ENCODE data around the gene SLC29A2. TPM values are rescaled to one million over a fixed set of nuclear protein-coding genes. Genes with fewer than 3 reads are reported as not detected.
"Not testable (repeated sequence)": the region's sequence is repeated elsewhere in the genome, so short reads cannot be mapped to it uniquely, and the experiment has no call there.

The SLC29A2 gene
- polyA plus RNA-seq, 3 donors = 18.0 to 24.8 (median 22.0) TPM

DNA sequence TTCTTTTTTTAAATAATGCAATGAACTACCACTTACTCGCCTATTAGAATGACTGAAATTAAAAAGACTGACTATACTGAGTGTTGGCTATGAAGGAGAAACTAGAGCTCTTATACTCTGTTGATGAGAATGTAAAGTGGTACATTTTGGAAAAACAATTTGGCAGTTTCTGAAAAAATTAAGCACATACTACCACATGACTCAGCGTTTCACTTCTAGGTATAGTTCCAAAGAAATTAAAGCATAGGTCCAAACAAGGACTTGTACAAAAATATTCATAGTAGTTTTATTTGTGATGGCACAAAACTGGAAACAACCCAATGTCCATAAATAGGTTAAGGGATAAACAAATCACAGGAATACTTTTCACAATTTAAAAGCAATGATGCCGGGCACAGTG, 22.4 kb upstream of the SLC29A2 start:
- no peak for DNase-seq (ENCODE audit: extremely low read depth in 1 of 11, low read depth in 9 of 11, low spot score in 4 of 11)

DNA sequence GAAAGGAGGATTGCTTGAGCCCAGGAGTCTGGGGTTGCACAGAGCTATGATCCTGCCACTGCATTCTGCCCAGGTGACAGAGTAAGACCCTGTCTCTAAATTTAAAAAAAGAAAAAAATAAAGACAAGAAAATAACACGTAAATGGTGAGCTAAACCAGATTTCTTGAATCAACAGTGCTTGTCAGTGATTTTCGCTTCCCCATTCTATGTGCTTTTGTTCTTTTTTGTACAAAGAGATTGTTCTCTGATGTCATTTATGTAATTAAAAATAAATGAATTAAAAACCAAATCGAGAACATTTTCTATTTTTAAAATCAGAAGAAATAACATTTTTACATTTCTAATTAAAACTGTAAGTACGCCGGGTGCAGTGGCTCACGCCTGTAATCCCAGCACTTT, 19.8 kb upstream of the SLC29A2 start:
- no peak for DNase-seq (ENCODE audit: extremely low read depth in 1 of 11, low read depth in 9 of 11, low spot score in 4 of 11)

DNA sequence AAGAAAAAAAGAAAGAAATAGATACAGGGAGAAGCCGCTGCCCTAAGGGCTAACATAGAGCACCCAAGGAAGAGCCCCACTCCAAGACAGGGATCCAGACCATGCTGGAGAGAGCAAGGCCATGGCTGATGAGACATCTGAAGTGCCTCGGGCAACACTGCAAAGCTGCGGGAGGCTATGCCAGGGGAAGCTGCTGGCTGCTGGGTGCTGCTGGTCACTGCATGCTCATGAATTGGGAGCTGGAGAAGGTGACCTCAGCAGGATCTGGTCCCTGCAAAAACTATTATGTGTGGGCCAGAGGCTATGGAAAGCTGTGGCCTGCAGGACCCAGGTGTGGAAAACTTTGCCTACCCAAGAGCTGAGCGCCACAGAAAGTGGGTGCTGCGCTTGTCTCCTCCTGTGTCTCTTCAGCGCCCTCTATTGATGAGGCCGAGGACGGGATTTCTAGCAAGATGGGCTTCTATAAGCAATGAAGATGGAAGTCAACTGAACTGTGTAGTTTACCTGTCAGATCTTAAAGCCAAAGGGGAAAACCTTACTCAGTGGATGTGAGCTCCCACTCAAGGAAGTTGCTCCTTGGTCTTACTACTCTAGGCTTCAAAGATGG, 17.3 kb upstream of the SLC29A2 start:
- DNase-seq (ENCODE audit: extremely low read depth in 1 of 11, low read depth in 9 of 11, low spot score in 4 of 11) = peak in 6 of 11 donors; percentile 24 to 55 (median 48)

DNA sequence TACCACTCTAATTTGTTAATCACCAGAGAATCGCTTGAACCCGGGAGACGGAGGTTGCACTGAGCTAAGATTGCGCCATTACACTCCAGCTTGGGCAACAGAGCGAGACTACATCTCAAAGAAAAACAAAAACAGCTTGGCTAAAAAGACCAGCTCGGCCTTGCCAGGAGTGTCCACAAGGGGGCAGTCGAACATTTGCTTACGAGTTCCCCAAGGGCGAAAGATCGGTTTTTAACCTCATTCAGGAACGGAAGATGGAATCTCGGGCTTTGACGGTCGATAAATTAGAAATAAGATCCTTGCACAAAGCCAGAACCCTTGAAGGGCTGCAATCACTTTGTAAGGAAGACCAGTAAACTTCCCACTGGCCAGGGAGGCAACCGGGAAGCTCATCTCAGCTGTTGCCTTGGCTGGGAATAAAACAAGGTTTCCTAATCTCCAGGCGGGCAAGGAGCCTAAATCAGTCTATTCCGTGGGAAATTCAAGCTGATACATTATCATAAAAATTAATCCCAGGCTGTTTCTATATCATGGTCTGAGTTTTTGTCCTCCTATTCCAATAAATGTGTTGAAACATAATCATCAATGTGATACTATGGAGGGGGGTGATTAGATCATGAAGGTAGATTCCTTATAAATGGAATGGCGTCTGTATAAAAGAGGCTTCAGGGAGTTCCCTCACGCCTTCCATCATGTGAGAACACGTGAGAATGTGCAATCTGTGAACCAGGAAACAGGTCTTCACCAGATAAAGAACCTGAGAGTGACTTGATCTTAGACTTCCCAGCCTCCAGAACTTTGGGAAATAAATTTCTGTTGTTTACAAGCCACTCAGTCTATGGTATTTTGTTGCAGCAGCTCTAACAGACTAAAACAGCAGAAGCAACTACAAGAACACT, 14.9 kb upstream of the SLC29A2 start:
- DNase-seq (ENCODE audit: extremely low read depth in 1 of 11, low read depth in 9 of 11, low spot score in 4 of 11) = peak; percentile 71 to 89 (median 84)

DNA sequence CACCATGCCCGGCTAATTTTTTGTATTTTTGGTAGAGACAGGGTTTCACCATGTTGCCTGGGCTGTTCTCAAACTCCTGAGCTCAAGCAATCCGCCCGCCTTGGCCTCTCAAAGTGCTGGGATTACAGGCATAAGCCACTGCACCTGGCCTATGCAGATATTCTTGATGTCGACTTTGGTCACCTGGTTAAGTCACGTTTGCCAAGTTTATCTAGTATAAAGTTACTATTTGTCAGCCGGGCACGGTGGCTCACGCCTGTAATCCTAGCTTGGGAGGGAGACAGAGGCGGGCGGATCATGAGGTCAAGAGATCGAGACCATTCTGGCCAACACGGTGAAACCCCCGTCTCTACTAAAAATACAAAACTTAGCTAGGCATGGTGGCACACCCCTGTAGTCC, 12.8 kb upstream of the SLC29A2 start:
- DNase-seq (ENCODE audit: extremely low read depth in 1 of 11, low read depth in 9 of 11, low spot score in 4 of 11) = not testable (repeated sequence)

DNA sequence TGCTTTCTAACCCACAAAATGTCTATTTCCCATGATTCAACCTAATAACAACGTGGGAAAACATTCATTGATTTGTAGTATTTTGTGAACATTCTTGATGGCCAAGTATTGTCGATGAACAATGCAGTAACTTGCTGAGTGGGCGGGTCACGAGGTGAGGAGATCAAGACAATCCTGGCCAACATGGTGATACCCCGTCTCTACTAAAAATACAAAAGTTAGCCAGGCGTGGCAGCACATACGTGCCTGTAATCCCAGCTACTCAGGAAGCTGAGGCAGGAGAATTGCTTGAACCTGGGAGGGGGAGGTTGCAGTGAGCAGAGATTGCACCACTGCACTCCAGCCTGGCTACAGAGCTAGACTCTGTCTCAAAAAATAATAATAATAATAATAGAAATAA, 8.7 kb upstream of the SLC29A2 start:
- DNase-seq (ENCODE audit: extremely low read depth in 1 of 11, low read depth in 9 of 11, low spot score in 4 of 11) = not testable (repeated sequence)

DNA sequence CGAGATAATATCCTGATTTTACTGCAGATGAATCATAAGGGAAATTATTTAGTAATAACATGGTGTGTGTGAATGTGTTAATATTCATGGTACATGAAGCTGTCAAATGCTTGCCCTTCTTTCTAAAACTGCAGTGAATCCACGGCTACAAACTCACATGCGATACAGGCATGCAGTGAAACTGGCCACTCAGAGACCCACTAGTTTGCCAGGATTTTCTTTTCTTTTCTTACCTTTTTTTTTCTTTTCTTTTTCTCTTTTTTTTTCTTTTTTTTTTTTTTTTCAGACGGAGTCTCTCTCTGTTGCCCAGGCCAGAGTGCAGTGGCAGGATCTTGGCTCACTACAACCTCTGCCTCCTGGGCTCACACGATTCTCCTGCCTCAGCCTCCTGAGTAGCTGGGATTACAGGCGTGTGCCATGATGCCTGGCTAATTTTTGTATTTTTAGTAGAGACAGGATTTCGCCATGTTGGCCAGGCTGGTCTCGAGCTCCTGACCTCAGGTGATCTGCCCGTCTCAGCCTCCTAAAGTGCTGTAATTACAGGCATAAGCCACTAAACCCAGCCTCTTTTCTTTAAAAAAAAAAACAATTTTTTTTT, 2.2 kb upstream of the SLC29A2 start:
- not testable (repeated sequence) for DNase-seq (ENCODE audit: extremely low read depth in 1 of 11, low read depth in 9 of 11, low spot score in 4 of 11)

DNA sequence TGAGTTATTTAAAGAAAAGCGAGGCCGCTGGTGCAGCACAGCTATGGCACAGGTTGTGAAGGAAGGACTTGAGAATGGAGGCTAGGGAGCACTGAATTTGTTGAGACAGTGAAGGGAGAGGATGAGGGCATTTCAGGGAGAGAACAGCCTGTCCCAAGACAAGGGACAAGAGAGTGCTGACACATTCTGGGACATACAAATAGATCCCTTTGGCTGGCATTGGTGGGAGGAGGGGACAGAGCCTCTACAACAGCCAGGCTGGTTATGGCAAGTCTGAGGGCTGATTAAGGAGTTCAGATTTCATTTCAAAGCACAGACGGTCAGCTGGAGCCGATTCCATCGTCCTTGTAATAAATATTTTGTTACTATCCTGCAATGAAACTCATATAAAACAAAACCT, 1.7 kb upstream of the SLC29A2 start:
- no peak for DNase-seq (ENCODE audit: extremely low read depth in 1 of 11, low read depth in 9 of 11, low spot score in 4 of 11)

DNA sequence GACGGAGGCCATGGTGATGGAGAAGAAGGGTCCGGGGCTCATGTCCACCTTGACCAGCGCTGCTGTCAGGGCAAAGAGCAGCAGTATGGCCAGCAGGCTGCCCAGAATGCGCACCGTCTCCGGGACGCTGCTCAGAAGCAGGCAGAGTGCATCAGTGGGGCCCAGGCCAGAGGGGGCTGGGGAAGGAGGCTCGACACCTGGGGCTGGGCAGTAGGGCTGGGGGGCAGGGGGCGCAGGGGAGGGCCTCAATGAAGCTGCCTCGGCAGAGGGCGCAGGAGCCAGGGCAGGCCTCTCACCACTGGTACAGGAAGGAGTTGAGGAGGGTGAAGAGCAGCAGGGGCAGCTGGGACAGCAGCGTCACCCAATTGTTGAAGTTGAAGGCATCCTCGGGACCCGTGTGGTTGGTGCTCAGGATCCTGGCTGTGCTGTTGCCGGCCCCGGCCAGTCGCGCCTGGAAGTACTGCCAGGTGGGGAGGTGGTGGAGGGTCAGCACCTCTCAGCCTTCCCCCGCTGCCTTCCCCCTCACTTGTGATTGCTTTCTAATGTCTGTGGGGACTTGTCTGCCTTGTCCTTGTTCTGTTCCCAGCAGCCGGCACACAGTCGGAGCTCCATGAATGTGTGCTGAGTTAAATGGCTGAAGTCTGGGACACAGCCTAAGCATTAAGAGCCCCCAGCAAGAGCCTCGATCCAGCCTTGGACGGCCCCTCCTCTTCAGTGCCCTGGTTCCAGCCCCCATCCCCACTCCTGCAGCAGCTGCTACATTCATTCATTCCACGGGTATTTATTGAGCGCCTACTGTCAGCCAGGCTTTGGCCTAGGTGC, 2.3 kb downstream of the SLC29A2 start:
- DNase-seq (ENCODE audit: extremely low read depth in 1 of 11, low read depth in 9 of 11, low spot score in 4 of 11) = no peak

DNA sequence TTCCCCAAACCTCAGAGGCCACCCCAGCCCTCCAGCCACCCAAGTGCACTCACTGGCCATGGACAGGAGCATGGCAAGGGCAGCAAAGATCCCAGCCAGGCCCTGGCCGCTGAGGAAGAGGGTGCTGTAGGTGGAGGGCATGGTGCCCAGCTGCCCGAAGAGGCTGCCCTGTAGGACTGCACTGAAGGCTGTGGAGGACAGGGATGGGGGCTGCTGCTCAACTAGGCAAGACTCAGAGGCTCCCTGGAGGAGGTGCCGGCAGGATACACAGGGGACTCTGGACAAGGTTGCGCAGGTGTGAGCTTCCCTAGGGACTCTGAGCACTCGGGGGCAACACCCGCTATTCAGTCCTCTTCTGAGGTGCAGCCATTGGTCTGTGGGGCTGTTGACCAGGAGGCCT, 3.1 kb downstream of the SLC29A2 start:
- no peak for DNase-seq (ENCODE audit: extremely low read depth in 1 of 11, low read depth in 9 of 11, low spot score in 4 of 11)

DNA sequence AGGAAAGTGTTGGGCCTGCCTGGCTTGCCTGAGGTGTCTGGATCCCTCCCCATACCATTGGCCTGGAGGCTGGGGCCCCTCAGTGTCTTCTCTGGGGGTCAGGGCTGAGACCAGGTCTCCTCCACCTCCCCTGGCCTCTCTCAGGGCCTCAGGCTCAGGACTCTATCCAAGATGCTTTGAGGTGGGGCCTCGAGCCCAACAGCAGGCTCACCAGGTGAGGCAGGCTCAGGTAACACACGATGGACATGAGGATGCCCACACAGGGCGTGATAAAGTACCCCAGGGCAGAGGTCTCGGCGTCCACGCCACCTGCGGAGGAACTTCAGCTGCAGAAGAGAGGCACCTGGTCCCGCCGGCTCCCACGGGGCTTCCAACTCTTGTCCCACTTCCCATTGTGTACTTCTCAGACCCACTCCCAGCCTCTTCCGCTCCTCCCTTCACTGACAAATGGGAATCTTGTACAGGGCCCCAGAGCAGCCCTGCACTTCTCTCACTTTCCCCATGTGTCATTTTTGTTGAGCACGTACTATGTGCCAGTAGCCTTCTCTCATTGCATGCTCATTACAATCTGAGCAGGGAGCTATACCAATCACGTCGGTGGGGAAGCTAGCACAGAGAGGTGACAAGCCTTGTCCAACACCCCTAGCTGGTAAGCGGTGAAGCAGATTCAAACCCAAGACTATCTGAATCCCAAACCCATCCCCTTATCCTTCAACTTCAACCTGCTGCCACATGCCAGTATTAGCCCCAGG, 3.8 kb downstream of the SLC29A2 start:
- no peak for DNase-seq (ENCODE audit: extremely low read depth in 1 of 11, low read depth in 9 of 11, low spot score in 4 of 11)

DNA sequence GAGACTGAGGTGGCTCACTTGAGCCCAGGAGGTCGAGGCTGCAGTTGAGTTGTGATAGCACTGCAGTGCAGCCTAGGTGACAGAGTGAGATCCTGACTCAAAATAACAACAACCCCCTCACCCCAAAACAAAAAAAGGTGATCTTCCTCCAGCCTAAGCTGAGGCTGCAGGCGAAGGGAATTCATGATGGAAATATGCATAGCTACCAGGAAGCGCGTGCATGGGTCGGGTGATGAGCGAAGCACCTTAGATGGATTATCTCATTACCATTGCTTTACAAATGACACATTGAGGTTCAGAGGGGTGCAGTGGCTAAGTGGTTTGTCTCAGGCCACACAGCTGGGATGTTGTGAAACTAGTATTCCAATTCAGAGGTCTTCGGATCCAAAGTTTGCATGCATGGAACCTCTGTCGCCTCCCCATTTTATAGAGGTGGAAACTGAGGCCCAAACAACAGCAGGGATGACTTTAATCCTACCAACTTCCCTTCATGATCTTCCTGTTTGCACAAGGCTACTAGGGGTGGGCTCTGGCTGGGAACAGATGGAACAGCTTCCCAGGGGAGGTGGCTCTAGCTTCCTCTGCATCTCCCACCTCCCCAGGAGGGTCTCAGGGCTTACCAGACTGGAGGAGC, 4.6 kb downstream of the SLC29A2 start:
- DNase-seq (ENCODE audit: extremely low read depth in 1 of 11, low read depth in 9 of 11, low spot score in 4 of 11) = no peak

DNA sequence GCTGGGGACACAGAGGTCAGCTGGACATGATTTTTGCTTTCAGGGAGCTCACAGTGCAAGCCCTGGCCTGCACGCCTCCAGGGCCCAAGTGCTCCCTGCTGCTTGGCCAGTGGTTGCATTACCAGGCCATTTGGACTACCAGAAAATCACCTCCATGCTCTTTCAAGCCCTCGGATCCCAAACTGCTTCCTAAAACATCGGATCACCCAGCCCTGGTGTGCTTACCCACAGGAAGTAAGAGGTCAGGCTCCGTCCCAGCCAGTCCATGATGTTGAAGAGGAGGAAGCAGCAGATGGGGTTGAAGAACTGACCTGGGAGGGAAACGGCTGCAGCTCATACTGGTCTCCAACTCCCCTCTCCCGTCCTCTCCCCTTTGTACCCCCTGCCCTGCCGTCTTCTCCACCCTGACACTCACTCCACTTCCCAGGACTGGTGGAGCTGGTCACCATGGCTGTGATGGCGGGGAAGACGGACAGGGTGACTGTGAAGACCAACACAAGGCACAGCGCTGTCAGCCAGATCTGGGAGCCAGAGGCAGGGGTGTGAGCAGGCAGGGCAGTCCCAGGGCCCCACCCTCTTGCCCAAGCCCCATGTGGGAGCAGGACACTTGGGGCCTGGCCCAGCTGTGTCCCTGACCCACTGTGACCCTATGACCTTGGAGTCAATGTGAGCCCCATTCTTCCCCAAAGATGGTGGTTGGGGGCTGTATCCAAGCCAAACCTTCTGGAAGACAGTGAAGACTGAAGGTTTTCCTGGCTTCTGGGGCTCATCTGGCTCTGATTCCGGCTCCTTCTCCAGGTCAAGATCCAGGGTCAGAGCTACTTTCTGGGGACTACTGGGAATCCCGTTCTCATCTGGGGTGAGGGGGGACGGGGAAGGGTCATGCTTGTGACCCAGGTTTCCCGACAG, 5.6 kb downstream of the SLC29A2 start:
- DNase-seq (ENCODE audit: extremely low read depth in 1 of 11, low read depth in 9 of 11, low spot score in 4 of 11) = no peak

DNA sequence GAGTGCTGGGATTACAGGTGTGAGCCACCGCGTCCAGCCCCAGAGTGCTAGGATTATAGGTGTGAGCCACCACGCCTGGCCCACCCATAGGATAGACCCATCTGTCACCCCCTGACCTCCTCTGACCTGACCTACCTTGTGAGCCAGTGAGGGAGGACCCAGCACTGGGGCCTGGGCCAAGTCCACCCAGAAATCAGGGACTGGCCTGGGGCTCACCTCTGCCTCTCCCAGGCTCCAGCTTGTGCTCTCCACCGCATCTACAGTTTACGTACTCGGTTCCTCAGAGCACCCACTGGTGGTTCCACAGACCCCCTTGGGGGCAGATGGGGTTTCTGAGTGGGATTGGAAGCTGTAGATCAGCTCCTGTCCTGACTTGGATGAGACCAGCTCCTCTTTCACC, 6.4 kb downstream of the SLC29A2 start:
- no peak for DNase-seq (ENCODE audit: extremely low read depth in 1 of 11, low read depth in 9 of 11, low spot score in 4 of 11)

DNA sequence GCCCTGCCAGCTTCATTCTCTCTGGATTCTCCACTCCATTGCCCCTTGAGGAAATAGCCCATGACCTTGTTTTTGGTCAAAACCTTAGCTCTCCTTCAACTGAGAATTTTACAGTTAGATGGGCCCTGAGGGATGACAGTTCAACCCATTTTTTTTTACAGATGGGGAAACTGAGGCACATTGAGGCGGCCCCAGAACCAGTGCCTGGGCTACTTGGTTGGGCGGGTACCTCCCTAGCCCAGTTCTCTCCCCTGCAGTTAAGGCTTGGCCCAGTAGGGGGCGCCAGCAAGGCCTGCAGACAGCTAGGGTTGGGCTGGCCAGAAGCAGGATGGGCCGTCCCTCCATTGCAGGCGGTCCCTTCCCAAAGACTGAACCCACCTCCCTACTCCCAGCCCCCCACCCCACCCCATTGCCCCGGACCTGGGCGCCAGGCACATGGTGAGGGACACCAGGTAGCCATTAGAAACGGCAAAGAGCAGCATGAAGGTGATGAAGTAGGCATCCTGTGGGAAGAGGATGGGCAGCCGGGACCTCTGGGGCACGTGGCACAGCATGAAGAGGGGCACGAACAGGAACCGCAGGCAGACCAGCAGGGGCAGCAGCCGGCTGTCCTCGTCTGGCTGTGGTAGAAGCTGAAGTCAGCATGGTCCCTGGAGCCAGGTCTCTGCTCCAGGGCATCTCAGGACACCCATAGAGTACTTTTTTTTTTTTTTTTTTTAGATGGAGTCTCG, 7.6 kb downstream of the SLC29A2 start:
- DNase-seq (ENCODE audit: extremely low read depth in 1 of 11, low read depth in 9 of 11, low spot score in 4 of 11) = no peak

DNA sequence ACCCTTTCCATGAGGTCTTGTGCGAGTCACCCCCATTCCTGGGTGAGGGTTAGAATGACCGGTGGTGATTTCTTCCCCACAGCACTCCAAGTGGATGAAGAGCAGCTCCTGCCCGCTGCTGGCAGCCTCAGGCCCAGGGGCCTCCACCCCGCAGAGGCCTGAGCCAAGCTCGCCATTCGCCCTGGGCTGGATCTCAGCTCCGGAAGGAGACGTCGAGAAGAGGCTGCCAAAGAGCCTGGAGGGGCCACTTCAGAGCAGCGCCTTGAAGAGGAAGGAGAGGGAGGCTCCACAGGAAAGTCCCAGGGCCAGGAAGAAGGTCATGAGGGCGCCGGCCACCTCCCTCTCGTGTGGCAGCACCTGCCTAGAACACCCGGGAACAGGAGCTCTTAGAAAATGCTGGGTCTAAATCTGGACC, 8.4 kb downstream of the SLC29A2 start:
- no peak for DNase-seq (ENCODE audit: extremely low read depth in 1 of 11, low read depth in 9 of 11, low spot score in 4 of 11)
